Measurements from ENCODE around the gene OPCML. TPM values are rescaled to one million over a fixed set of nuclear protein-coding genes. Genes with fewer than 3 reads are reported as not detected.

Gene OPCML
- total and polyA plus RNA-seq, 2 of the 13 experiments (the other 11 are each of a cell fraction or from before 2014, with no cell fraction given), result not detected

DNA sequence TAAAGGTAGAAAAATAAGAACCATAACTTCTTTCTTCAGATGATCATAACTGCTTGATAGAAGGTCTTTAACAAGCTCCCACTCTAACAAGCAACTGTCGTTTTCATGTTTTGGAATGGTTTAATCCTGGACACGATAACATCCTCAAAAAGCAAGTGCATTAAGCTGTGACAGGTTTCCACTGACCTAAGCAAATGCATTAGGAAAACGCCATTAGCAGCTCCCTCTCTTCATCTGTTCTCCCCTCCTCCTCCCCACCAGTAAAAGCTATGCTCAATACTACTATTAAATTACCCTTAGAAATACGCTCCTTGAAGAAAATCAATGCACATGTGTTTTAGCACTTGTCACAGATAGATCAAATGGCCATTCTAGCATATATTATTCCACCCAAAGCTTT is 729.4 kb downstream of the OPCML start:
- Histone ChIP-seq H3K27ac (ENCODE audit: extremely low read length, insufficient read depth, low read length) (no peak overlapping the region), H3K79me2 (ENCODE audit: insufficient read depth, low read length) (no peaks in the 10 kb centered on the region), H4K20me1 (ENCODE audit: insufficient read depth, low read length) (no peaks in the 10 kb centered on the region), H3K4me1 (ENCODE audit: insufficient read depth, low read length) (no peaks in the 10 kb centered on the region), H3K27me3 (ENCODE audit: control insufficient read depth in 1 of 2, insufficient read depth in 2 of 2, low read length in 2 of 2) (peaks cover 0 to 1% of the 10 kb centered on the region in 2 experiments; a peak in 1 of 5 replicates), H3K36me3 (replicated peaks in 1 of 2; ENCODE audit: control insufficient read depth in 1 of 2, insufficient read depth in 2 of 2, low read length in 2 of 2) (no peaks in the 10 kb centered on the region), H2AFZ (ENCODE audit: low read length) (no peak overlapping the region), H3K9me3 (ENCODE audit: low read length) (peaks cover 7% of the 10 kb centered on the region; the same call in 1 of the 2 replicates), H3K4me2 (ENCODE audit: low read depth, low read length) (no peak overlapping the region), H3K9ac (ENCODE audit: insufficient read depth, low read depth, low read length) (no peak overlapping the region), H3K4me3 (replicated peaks in 1 of 3; ENCODE audit: insufficient read depth in 1 of 3, low read depth in 2 of 3, low read length in 3 of 3) (no peak overlapping the region)
- 7% methylated on average over 4 of the region's 4 CpGs for WGBS (ENCODE audit: low lambda C conversion rate)
- CTCF ChIA-PET (ENCODE audit: low intra/inter-chr PET ratio, low total read pairs), result no interaction called here
- DNase-seq (ENCODE audit: low spot score) (no peak), FAIRE-seq (no peak), ATAC-seq (no peak)
- POLR2A ChIA-PET, result no interaction called here
- in situ Hi-C loops (cut with HindIII; ENCODE audit: extremely low pct_ligation_motif_present, low pct_unique_long_range_greater_than_20kb), result no loop called here
- BruUV-seq (replicated peaks), result no TSS peak
- intact Hi-C loops (cut with micrococcal nuclease; ENCODE audit: unreplicated experiment), result no loop called here
- no peak for TF ChIP-seq EHMT2 (IDR thresholded peaks at IDR 0.05; ENCODE audit: borderline replicate concordance, low read depth, low read length)
- no peak for TF ChIP-seq ZNF597 (CRISPR knock-in tag; IDR thresholded peaks at IDR 0.05)
- TF ChIP-seq PHB2 (IDR thresholded peaks at IDR 0.05; ENCODE audit: partially characterized antibody), result no peak
- no peak for TF ChIP-seq ZNF75D (CRISPR knock-in tag; IDR thresholded peaks at IDR 0.05; ENCODE audit: borderline replicate concordance)
- TF ChIP-seq, protein P1, sequence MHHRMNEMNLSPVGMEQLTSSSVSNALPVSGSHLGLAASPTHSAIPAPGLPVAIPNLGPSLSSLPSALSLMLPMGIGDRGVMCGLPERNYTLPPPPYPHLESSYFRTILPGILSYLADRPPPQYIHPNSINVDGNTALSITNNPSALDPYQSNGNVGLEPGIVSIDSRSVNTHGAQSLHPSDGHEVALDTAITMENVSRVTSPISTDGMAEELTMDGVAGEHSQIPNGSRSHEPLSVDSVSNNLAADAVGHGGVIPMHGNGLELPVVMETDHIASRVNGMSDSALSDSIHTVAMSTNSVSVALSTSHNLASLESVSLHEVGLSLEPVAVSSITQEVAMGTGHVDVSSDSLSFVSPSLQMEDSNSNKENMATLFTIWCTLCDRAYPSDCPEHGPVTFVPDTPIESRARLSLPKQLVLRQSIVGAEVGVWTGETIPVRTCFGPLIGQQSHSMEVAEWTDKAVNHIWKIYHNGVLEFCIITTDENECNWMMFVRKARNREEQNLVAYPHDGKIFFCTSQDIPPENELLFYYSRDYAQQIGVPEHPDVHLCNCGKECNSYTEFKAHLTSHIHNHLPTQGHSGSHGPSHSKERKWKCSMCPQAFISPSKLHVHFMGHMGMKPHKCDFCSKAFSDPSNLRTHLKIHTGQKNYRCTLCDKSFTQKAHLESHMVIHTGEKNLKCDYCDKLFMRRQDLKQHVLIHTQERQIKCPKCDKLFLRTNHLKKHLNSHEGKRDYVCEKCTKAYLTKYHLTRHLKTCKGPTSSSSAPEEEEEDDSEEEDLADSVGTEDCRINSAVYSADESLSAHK (CRISPR knock-in tag; IDR thresholded peaks at IDR 0.05; ENCODE audit: borderline replicate concordance), result no peak
- TF ChIP-seq ZNF264 (CRISPR knock-in tag; IDR thresholded peaks at IDR 0.05), result no peak
- TF ChIP-seq, protein P2, sequence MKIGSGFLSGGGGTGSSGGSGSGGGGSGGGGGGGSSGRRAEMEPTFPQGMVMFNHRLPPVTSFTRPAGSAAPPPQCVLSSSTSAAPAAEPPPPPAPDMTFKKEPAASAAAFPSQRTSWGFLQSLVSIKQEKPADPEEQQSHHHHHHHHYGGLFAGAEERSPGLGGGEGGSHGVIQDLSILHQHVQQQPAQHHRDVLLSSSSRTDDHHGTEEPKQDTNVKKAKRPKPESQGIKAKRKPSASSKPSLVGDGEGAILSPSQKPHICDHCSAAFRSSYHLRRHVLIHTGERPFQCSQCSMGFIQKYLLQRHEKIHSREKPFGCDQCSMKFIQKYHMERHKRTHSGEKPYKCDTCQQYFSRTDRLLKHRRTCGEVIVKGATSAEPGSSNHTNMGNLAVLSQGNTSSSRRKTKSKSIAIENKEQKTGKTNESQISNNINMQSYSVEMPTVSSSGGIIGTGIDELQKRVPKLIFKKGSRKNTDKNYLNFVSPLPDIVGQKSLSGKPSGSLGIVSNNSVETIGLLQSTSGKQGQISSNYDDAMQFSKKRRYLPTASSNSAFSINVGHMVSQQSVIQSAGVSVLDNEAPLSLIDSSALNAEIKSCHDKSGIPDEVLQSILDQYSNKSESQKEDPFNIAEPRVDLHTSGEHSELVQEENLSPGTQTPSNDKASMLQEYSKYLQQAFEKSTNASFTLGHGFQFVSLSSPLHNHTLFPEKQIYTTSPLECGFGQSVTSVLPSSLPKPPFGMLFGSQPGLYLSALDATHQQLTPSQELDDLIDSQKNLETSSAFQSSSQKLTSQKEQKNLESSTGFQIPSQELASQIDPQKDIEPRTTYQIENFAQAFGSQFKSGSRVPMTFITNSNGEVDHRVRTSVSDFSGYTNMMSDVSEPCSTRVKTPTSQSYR (CRISPR knock-in tag; IDR thresholded peaks at IDR 0.05; ENCODE audit: borderline replicate concordance), result no peak
- TF ChIP-seq, protein P3, sequence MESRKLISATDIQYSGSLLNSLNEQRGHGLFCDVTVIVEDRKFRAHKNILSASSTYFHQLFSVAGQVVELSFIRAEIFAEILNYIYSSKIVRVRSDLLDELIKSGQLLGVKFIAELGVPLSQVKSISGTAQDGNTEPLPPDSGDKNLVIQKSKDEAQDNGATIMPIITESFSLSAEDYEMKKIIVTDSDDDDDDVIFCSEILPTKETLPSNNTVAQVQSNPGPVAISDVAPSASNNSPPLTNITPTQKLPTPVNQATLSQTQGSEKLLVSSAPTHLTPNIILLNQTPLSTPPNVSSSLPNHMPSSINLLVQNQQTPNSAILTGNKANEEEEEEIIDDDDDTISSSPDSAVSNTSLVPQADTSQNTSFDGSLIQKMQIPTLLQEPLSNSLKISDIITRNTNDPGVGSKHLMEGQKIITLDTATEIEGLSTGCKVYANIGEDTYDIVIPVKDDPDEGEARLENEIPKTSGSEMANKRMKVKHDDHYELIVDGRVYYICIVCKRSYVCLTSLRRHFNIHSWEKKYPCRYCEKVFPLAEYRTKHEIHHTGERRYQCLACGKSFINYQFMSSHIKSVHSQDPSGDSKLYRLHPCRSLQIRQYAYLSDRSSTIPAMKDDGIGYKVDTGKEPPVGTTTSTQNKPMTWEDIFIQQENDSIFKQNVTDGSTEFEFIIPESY (CRISPR knock-in tag; IDR thresholded peaks at IDR 0.05), result no peak
- TF ChIP-seq, protein P4, sequence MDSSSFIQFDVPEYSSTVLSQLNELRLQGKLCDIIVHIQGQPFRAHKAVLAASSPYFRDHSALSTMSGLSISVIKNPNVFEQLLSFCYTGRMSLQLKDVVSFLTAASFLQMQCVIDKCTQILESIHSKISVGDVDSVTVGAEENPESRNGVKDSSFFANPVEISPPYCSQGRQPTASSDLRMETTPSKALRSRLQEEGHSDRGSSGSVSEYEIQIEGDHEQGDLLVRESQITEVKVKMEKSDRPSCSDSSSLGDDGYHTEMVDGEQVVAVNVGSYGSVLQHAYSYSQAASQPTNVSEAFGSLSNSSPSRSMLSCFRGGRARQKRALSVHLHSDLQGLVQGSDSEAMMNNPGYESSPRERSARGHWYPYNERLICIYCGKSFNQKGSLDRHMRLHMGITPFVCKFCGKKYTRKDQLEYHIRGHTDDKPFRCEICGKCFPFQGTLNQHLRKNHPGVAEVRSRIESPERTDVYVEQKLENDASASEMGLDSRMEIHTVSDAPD (CRISPR knock-in tag; IDR thresholded peaks at IDR 0.05), result no peak
- no peak for TF ChIP-seq ZNF83 (CRISPR knock-in tag; IDR thresholded peaks at IDR 0.05; ENCODE audit: borderline replicate concordance)
- TF ChIP-seq HOXA3 (CRISPR knock-in tag; IDR thresholded peaks at IDR 0.05), result no peak
- no peak for TF ChIP-seq ZC3H13 (CRISPR knock-in tag; IDR thresholded peaks at IDR 0.05)

All from HepG2 (cell line).